HG03045 (cell line): ENCODE data around the gene NEURL2.

Experiments used
- ATAC-seq: cut with Tn5 transposase; IDR thresholded peaks from one replicate; pipeline ENCODE4 v1.9.1; 2021; ENCODE audit warnings: mild to moderate bottlenecking, moderate library complexity; ENCODE audit not compliant: unreplicated experiment

NEURL2 gene

GRCh38 chr20:45848421-45848820, 42.6 kb downstream of the NEURL2 start:
- no peak for ATAC-seq

- no peak for ATAC-seq
These were observed 45.6 kb downstream of the NEURL2 start for GRCh38 chr20:45845452-45845851.

- no peak for ATAC-seq
These were observed 47.5 kb downstream of the NEURL2 start for GRCh38 chr20:45843506-45843905.

- ATAC-seq: no peak
These were observed 48.7 kb downstream of the NEURL2 start for GRCh38 chr20:45842169-45842812.

GRCh38 chr20:45841407-45842129, 49.4 kb downstream of the NEURL2 start:
- no peak for ATAC-seq

GRCh38 chr20:45840700-45841198, 50.3 kb downstream of the NEURL2 start:
- ATAC-seq: no peak
